ENCODE measurements around the gene SERPINE1. TPM values are rescaled to one million over a fixed set of nuclear protein-coding genes. Genes with fewer than 3 reads are reported as not detected.
A peak's percentile ranks its signal among the peaks of the same experiment; 100 is the strongest.

Gene SERPINE1
- total RNA-seq, 1 experiment from 2014 or later, result 12.8 TPM

DNA sequence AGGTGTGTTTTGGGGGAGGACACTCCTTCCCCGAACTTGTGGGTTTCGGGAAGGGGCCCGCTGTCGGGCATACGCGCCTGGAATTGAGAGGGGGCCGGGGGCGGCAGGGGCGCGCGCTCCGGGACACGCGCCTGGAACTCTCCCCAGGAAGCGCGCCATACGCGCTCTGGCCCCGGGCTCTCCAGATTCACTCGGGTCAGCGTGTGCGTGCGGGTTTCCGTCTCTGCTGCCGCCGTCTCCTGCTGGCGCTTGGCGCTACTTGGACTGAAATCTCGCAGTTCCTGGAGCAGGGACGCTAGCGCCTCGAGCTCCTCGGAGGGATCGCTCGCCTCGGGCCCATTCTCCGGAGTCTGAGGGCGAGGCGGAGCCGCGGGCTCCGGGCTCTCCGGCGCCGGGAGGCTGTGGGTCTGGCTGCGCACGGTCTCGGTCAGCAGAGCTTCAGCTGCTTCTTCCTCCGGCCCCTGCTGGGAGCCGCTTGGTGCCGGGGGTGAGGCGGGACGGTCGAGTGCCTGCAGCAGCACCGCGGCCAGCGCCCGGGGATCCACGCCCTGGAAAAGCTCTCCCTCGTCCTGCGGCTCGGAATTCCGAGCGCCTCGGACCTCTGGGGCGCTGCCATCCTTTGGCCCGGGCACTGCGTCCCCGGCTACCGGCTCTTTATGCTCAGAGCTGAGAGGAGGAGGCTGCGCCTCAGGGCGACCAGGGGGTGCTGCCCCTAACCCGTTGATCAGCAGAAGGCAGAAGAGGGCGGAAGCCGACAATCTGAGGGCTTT lies 37.4 kb downstream of the SERPINE1 start:
- TF ChIP-seq, protein P1, sequence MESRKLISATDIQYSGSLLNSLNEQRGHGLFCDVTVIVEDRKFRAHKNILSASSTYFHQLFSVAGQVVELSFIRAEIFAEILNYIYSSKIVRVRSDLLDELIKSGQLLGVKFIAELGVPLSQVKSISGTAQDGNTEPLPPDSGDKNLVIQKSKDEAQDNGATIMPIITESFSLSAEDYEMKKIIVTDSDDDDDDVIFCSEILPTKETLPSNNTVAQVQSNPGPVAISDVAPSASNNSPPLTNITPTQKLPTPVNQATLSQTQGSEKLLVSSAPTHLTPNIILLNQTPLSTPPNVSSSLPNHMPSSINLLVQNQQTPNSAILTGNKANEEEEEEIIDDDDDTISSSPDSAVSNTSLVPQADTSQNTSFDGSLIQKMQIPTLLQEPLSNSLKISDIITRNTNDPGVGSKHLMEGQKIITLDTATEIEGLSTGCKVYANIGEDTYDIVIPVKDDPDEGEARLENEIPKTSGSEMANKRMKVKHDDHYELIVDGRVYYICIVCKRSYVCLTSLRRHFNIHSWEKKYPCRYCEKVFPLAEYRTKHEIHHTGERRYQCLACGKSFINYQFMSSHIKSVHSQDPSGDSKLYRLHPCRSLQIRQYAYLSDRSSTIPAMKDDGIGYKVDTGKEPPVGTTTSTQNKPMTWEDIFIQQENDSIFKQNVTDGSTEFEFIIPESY (IDR thresholded peaks at IDR 0.05; ENCODE audit: extremely low read depth, insufficient replicate concordance, low read length), result no peak
- no peak for TF ChIP-seq SRF (IDR thresholded peaks at IDR 0.05; ENCODE audit: low read depth)
- no peaks in the 10 kb centered on the region for H3K27me3 ChIP-seq (ENCODE audit: insufficient read depth, low read length)
- ATAC-seq, result no peak
- H3K4me2 ChIP-seq (ENCODE audit: low read length), result peak overlapping the region; percentile 80
- H3K9me2 ChIP-seq (ENCODE audit: insufficient read depth), result no peaks in the 10 kb centered on the region
- TSS peak; percentile 68 for BruUV-seq (replicated peaks)
- peak overlapping the region; percentile 73 to 78 for H3K4me3 ChIP-seq (replicated peaks in 1 of 2; ENCODE audit: low read depth in 1 of 2, low read length in 2 of 2)
- H2AFZ ChIP-seq (ENCODE audit: low read depth, low read length, poor library complexity, severe bottlenecking), result no peak overlapping the region
- ChIA-PET CTCF (interaction anchor here (3.0 kb wide), 1 partner anchor 20 kb away, joined by 16 read pairs; no protein-coding TSS in a partner anchor), RAD21 (ENCODE audit: low non-redundant PET in 1 of 2, low total read pairs in 2 of 2, uncharacterized antibody in 2 of 2, unreplicated experiment in 2 of 2) (no interaction called here), POLR2A (interaction anchor here (2.0 to 2.5 kb wide), 3 partner anchors 10 to 38 kb away, joined by 7 to 23 read pairs (median 15); partner anchors contain the start of gene SERPINE1)
- H3K27ac ChIP-seq (ENCODE audit: low read depth, low read length), result peak overlapping the region; percentile 97
- intact Hi-C loops (cut with micrococcal nuclease), result no loop called here
- peaks cover 11% of the 10 kb centered on the region; the same call in 1 of the 2 replicates for H3K79me2 ChIP-seq (ENCODE audit: insufficient read depth, low read length)
- peak overlapping the region; percentile 78 for H3K9ac ChIP-seq (ENCODE audit: low read length)
- no peaks in the 10 kb centered on the region for H4K20me1 ChIP-seq (ENCODE audit: insufficient read depth)
- peaks cover under 1% of the 10 kb centered on the region in 2 experiments; a peak in 3 of 4 replicates for H3K36me3 ChIP-seq (ENCODE audit: control insufficient read depth in 1 of 2, insufficient read depth in 2 of 2, low read length in 2 of 2)
- no peak for DNase-seq (ENCODE audit: low read depth, low spot score)
- H3K4me1 ChIP-seq (ENCODE audit: control insufficient read depth in 1 of 2, insufficient read depth in 2 of 2, low read length in 2 of 2), result peaks cover 64 to 97% of the 10 kb centered on the region in 2 experiments
- H3K9me3 ChIP-seq (ENCODE audit: control insufficient read depth in 1 of 2, insufficient read depth in 1 of 2, low read depth in 1 of 2, low read length in 2 of 2), result no peaks in the 10 kb centered on the region
